Measurements from ENCODE around the gene EIF4E3. TPM values are rescaled to one million over a fixed set of nuclear protein-coding genes. Genes with fewer than 3 reads are reported as not detected.

EIF4E3 gene
- total RNA-seq, 1 experiment from 2014 or later, result 4.3 TPM

DNA sequence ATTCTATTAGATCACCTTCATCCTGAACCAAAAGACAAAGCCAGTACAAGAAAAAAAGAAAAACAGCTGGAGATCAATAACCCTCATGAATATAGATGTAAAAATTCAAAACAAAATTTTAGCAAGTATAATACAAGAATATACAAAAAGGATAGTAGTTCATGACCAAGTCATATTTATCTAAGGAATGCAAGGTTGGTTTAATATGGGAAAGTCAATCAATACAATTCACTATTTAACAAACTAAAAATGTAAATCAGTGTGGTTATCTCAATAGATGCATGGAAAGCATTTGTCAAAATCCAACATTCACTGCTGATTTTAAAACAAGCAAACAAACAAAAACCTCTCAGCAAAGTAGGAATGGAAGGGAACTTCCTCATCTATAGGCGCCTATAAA lies 17.4 kb upstream of the EIF4E3 start:
- DNase-seq (ENCODE audit: unreplicated experiment), result no peak
- no TSS peak for BruUV-seq (replicated peaks)
- H3K4me1 Mint-ChIP-seq (ENCODE audit: insufficient read depth, unreplicated experiment), result no peaks in the 10 kb centered on the region
- intact Hi-C loops (cut with micrococcal nuclease), result no loop called here
- H3K9me3 Mint-ChIP-seq (ENCODE audit: unreplicated experiment), result peaks cover 27% of the 10 kb centered on the region
- peaks cover 19% of the 10 kb centered on the region for H3K27me3 Mint-ChIP-seq (ENCODE audit: insufficient read depth, unreplicated experiment)
- H3K27ac Mint-ChIP-seq (ENCODE audit: low read depth, unreplicated experiment), result no peak overlapping the region
- CTCF ChIA-PET, result interaction anchor here (0.8 to 1.7 kb wide), 2 partner anchors 13 to 594 kb away, joined by 3 to 11 read pairs; no protein-coding TSS in a partner anchor
- H3K36me3 Mint-ChIP-seq (ENCODE audit: insufficient read depth, unreplicated experiment), result no peaks in the 10 kb centered on the region
- POLR2A ChIA-PET, result interaction anchor here (0.7 to 1.6 kb wide), 3 partner anchors 8 to 29 kb away, joined by 3 read pairs; no protein-coding TSS in a partner anchor
- no peak overlapping the region for H3K4me3 Mint-ChIP-seq (ENCODE audit: unreplicated experiment)
- TF ChIP-seq, protein P1, sequence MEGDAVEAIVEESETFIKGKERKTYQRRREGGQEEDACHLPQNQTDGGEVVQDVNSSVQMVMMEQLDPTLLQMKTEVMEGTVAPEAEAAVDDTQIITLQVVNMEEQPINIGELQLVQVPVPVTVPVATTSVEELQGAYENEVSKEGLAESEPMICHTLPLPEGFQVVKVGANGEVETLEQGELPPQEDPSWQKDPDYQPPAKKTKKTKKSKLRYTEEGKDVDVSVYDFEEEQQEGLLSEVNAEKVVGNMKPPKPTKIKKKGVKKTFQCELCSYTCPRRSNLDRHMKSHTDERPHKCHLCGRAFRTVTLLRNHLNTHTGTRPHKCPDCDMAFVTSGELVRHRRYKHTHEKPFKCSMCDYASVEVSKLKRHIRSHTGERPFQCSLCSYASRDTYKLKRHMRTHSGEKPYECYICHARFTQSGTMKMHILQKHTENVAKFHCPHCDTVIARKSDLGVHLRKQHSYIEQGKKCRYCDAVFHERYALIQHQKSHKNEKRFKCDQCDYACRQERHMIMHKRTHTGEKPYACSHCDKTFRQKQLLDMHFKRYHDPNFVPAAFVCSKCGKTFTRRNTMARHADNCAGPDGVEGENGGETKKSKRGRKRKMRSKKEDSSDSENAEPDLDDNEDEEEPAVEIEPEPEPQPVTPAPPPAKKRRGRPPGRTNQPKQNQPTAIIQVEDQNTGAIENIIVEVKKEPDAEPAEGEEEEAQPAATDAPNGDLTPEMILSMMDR (IDR thresholded peaks at IDR 0.05; ENCODE audit: unreplicated experiment), result no peak

DNA sequence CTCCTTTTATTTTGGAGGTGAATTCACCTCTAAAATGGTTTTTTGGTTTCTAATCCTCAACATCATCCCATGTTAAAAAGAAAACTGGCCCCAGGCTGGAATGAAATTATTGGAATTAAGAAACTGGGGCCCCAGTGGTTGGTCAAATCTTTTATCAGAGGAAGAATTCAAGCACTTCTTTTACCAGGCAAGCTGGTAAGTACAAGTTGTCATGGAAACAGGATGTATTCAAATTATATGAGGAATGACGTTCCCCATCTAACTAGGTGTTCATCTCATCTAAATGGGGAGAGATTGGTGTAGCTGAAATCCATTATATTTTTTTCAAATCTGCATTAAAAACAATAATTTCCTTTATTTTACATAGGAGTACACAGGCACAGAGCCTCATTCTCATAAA lies 9.7 kb upstream of the EIF4E3 start:
- BruUV-seq (replicated peaks), result no TSS peak
- intact Hi-C loops (cut with micrococcal nuclease), result no loop called here
- CTCF ChIA-PET, result no interaction called here
- Mint-ChIP-seq H3K27me3 (ENCODE audit: insufficient read depth, unreplicated experiment) (peaks cover 39% of the 10 kb centered on the region), H3K9me3 (ENCODE audit: unreplicated experiment) (no peaks in the 10 kb centered on the region), H3K4me1 (ENCODE audit: insufficient read depth, unreplicated experiment) (no peaks in the 10 kb centered on the region), H3K36me3 (ENCODE audit: insufficient read depth, unreplicated experiment) (no peaks in the 10 kb centered on the region), H3K4me3 (ENCODE audit: unreplicated experiment) (no peak overlapping the region), H3K27ac (ENCODE audit: low read depth, unreplicated experiment) (no peak overlapping the region)
- TF ChIP-seq, protein P1 (IDR thresholded peaks at IDR 0.05; ENCODE audit: unreplicated experiment), result no peak
- DNase-seq (ENCODE audit: unreplicated experiment), result no peak
- POLR2A ChIA-PET, result no interaction called here

DNA sequence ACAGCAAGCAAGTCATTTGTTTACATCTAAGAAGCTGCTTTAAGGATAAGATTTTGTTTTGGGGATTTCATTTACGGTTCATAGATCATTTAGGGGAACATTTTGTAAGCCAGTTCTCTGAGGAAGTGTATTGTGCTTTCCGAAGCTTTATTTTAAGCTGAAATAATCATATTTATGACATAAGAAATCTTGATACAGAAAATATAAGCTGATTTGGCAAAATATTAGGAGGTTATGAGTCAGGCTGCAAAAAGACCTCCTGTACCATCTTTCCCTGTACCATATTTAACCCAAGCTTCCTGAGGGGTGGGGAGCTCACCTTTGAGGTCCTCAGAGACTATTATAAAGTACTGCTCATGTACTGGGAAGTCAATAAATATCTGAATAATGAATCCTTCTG lies 8.1 kb upstream of the EIF4E3 start:
- H3K27me3 Mint-ChIP-seq (ENCODE audit: insufficient read depth, unreplicated experiment), result peaks cover 27% of the 10 kb centered on the region
- no peak overlapping the region for H3K4me3 Mint-ChIP-seq (ENCODE audit: unreplicated experiment)
- no peak overlapping the region for H3K27ac Mint-ChIP-seq (ENCODE audit: low read depth, unreplicated experiment)
- H3K4me1 Mint-ChIP-seq (ENCODE audit: insufficient read depth, unreplicated experiment), result no peaks in the 10 kb centered on the region
- ChIA-PET CTCF (interaction anchor here (0.6 to 1.5 kb wide), 3 partner anchors 126 to 1105 kb away, joined by 3 to 7 read pairs (median 4); no protein-coding TSS in a partner anchor), POLR2A (interaction anchor here (0.6 kb wide), 1 partner anchor 948 kb away, joined by 3 read pairs; no protein-coding TSS in a partner anchor)
- TF ChIP-seq, protein P1 (IDR thresholded peaks at IDR 0.05; ENCODE audit: unreplicated experiment), result no peak
- intact Hi-C loops (cut with micrococcal nuclease), result no loop called here
- no peaks in the 10 kb centered on the region for H3K9me3 Mint-ChIP-seq (ENCODE audit: unreplicated experiment)
- no peaks in the 10 kb centered on the region for H3K36me3 Mint-ChIP-seq (ENCODE audit: insufficient read depth, unreplicated experiment)
- BruUV-seq (replicated peaks), result no TSS peak
- no peak for DNase-seq (ENCODE audit: unreplicated experiment)

DNA sequence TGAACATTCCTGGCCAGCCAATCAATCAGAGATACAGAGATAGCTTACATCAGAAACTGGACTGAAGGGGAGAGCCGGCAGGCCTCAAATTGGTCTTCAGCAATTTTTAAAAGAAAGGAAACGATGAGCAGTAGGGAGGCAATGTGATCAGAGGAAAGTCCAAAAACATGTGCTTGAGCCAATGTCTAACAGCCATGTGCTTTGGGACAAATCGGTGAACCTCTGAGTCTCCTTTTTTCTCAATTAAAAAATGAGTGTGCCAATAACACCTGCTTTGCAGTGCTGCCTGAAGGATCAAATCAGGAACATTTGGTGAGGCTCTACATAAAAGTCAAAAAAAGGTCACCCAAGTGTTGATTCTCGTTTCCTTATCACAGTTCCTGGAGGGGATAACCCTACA lies 7.4 kb upstream of the EIF4E3 start:
- Mint-ChIP-seq H3K9me3 (ENCODE audit: unreplicated experiment) (no peaks in the 10 kb centered on the region), H3K27ac (ENCODE audit: low read depth, unreplicated experiment) (no peak overlapping the region), H3K27me3 (ENCODE audit: insufficient read depth, unreplicated experiment) (peaks cover 20% of the 10 kb centered on the region), H3K4me3 (ENCODE audit: unreplicated experiment) (no peak overlapping the region), H3K4me1 (ENCODE audit: insufficient read depth, unreplicated experiment) (no peaks in the 10 kb centered on the region), H3K36me3 (ENCODE audit: insufficient read depth, unreplicated experiment) (no peaks in the 10 kb centered on the region)
- BruUV-seq (replicated peaks), result no TSS peak
- TF ChIP-seq, protein P1 (IDR thresholded peaks at IDR 0.05; ENCODE audit: unreplicated experiment), result no peak
- no peak for DNase-seq (ENCODE audit: unreplicated experiment)
- ChIA-PET POLR2A (interaction anchor here (0.6 kb wide), 1 partner anchor 948 kb away, joined by 3 read pairs; no protein-coding TSS in a partner anchor), CTCF (interaction anchor here (0.6 to 5.7 kb wide), 7 partner anchors 21 to 1089 kb away, joined by 3 to 71 read pairs (median 3); no protein-coding TSS in a partner anchor)
- intact Hi-C loops (cut with micrococcal nuclease), result no loop called here

Data from MCF 10A (cell line).